Measurements from ENCODE around the gene CPEB1. TPM values are rescaled to one million over a fixed set of nuclear protein-coding genes. Genes with fewer than 3 reads are reported as not detected.

The CPEB1 gene
- total RNA-seq, 1 experiment from 2014 or later = 1.0 TPM

DNA sequence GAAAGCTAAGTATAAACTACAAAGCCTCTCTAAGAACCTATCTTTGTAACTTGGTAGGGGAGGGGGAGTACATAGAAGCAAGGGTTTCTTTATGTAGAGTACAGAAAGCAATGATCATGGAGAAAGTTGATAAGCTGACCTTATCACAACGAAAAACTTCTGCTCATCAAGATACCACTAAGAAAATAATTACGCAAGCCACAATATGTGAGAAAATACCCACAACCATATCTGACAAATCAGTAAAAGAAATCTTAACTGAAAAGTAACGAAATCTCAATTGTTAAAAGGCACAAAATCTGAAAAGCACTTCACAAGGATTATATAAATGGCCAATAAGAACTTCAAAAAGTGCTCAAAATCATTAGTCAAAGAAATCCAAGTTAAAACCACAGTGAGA lies 71.8 kb downstream of the CPEB1 start:
- no peak overlapping the region for H2BK20ac ChIP-seq (ENCODE audit: low read depth, low read length, poor library complexity, severe bottlenecking)
- no peak overlapping the region for H3K4me2 ChIP-seq (ENCODE audit: insufficient read depth, insufficient read length, low read length)
- H3K79me2 ChIP-seq (ENCODE audit: insufficient read depth, low read length) = no peaks in the 10 kb centered on the region
- DNase-seq = no peak
- no peak overlapping the region for H3K4me3 Mint-ChIP-seq
- no peak overlapping the region for H3T11ph ChIP-seq (ENCODE audit: low read length)
- no peaks in the 10 kb centered on the region for H3K27me3 ChIP-seq (ENCODE audit: insufficient read depth, low read length)
- no peak overlapping the region for H3K56ac ChIP-seq (ENCODE audit: insufficient read length, low read depth, low read length)
- no peak overlapping the region for H4K8ac ChIP-seq (replicated peaks; ENCODE audit: insufficient read length, low read depth, low read length)
- H3K9me3 Mint-ChIP-seq = no peaks in the 10 kb centered on the region
- H3K27ac ChIP-seq (ENCODE audit: insufficient read length, low read depth, low read length) = no peak overlapping the region
- no peak overlapping the region for H2AFZ ChIP-seq (ENCODE audit: low read length)
- H4K20me1 ChIP-seq (ENCODE audit: control insufficient read depth, insufficient read depth, insufficient read length) = no peaks in the 10 kb centered on the region
- H3K27me3 Mint-ChIP-seq (ENCODE audit: low read depth) = peaks cover 21% of the 10 kb centered on the region
- peaks cover 4% of the 10 kb centered on the region for H3K23me2 ChIP-seq (ENCODE audit: insufficient read length, low read depth, low read length, poor library complexity, severe bottlenecking)
- no peak overlapping the region for H2BK120ac ChIP-seq (ENCODE audit: low read depth, low read length, poor library complexity, severe bottlenecking)
- no peak overlapping the region for H3K14ac ChIP-seq (ENCODE audit: insufficient read depth, low read length)
- H3K27ac Mint-ChIP-seq = no peak overlapping the region
- H2BK5ac ChIP-seq (ENCODE audit: insufficient read length, low read length) = no peak overlapping the region
- H3K23ac ChIP-seq (ENCODE audit: insufficient read length, low read depth, low read length) = no peak overlapping the region
- peaks cover 17 to 22% of the 10 kb centered on the region in 2 experiments for H3K4me1 Mint-ChIP-seq
- H2AK5ac ChIP-seq (ENCODE audit: insufficient read length, low read length) = no peak overlapping the region
- no peaks in the 10 kb centered on the region for H3K79me1 ChIP-seq (ENCODE audit: insufficient read depth, low read depth, low read length, poor library complexity, severe bottlenecking)
- no CpG with 5 or more reads among the region's 3 CpGs for WGBS (ENCODE audit: extremely low coverage, insufficient read length, low lambda C conversion rate)
- no peaks in the 10 kb centered on the region for H3K36me3 Mint-ChIP-seq (ENCODE audit: insufficient read depth in 1 of 3, low read depth in 3 of 3)
- TF ChIP-seq CTCF (conservative IDR thresholded peaks at IDR 0.05) = no peak
- H4K91ac ChIP-seq (ENCODE audit: insufficient read length, low read depth, low read length) = no peak overlapping the region
- H2BK12ac ChIP-seq (ENCODE audit: insufficient read length, low read depth, low read length) = no peak overlapping the region
- H3K4ac ChIP-seq (ENCODE audit: low read depth, low read length) = no peak overlapping the region
- H3K18ac ChIP-seq (ENCODE audit: insufficient read length, low read depth, low read length) = no peak overlapping the region
- H2BK15ac ChIP-seq (ENCODE audit: low read depth, low read length) = no peak overlapping the region
- no peak overlapping the region for H4K5ac ChIP-seq (ENCODE audit: insufficient read length, low read depth, low read length)
- no peak overlapping the region for H3K9ac ChIP-seq (ENCODE audit: extremely low read depth, insufficient read length, low read length)
- no peaks in the 10 kb centered on the region; the same call in 1 of the 2 replicates for H3K4me1 ChIP-seq (ENCODE audit: insufficient read depth, low read length)
- H3K9me3 ChIP-seq (ENCODE audit: control insufficient read depth, low read depth, low read length) = no peaks in the 10 kb centered on the region

All from H9 (cell line).